K562 (cell line): ENCODE measurements around the gene SYT14.

Experiments used
- CTCF ChIP-seq, 3 experiments: IDR thresholded peaks in 2 of 3; conservative IDR thresholded peaks in 1 of 3; 2 replicates each; pipeline ENCODE4 v1.5.1; 2011 to 2012; ENCODE audit warnings: low read length in 3 of 3, mild to moderate bottlenecking in 3 of 3, control low read depth in 2 of 3, improper control_type of control experiment in 1 of 3, inconsistent platforms in 1 of 3, low read depth in 1 of 3, mixed read lengths in 1 of 3, moderate library complexity in 1 of 3; ENCODE audit not compliant: insufficient read depth in 2 of 3
- ETV5 ChIP-seq: sonication (generic); formaldehyde crosslinking; IDR thresholded peaks from 2 replicates; pipeline ENCODE4 v1.4.0; 2020; ENCODE audit warnings: low read depth, mild to moderate bottlenecking, missing genetic modification reagents
- GATA2 ChIP-seq: sonication (generic); formaldehyde crosslinking; IDR thresholded peaks from 2 replicates; pipeline ENCODE4 v1.4.0; 2020; ENCODE audit warnings: mild to moderate bottlenecking, missing genetic modification reagents
- JUNB ChIP-seq: fragments of 450-650 bp; formaldehyde crosslinking; conservative IDR thresholded peaks from 2 replicates; pipeline ENCODE4 v1.4.0; 2020; ENCODE audit warnings: mild to moderate bottlenecking
- RAD21 ChIP-seq, 2 experiments: fragments of 250-450 bp in 1 of 2; fragments of 450-650 bp in 1 of 2; sonication (Bioruptor Pico) in 1 of 2; formaldehyde crosslinking in 1 of 2; IDR thresholded peaks in 1 of 2; conservative IDR thresholded peaks in 1 of 2; 2 replicates each; pipeline versions ENCODE4 v1.4.0 to v1.8.0; 2020 to 2022; ENCODE audit warnings: mild to moderate bottlenecking in 2 of 2, moderate library complexity in 1 of 2

GRCh38 chr1:209983953-209984352, 45.9 kb downstream of the SYT14 start:
- TF ChIP-seq CTCF (IDR thresholded peaks at IDR 0.05 in 2 of 3, conservative IDR thresholded peaks at IDR 0.05 in 1 of 3; ENCODE audit: insufficient read depth in 2 of 3, low read depth in 1 of 3, low read length in 3 of 3), result no peak
- TF ChIP-seq GATA2, result no peak
- TF ChIP-seq RAD21 (CRISPR knock-in tag; conservative IDR thresholded peaks at IDR 0.05 in 1 of 2, IDR thresholded peaks at IDR 0.05 in 1 of 2), result no peak
- no peak for TF ChIP-seq ETV5 (CRISPR knock-in tag)
- TF ChIP-seq JUNB (CRISPR knock-in tag), result no peak
